Activated CD8-positive, alpha-beta memory T cell treated with anti-CD3 and anti-CD28 coated beads, Interleukin-2, amount 50 U/mL, for 1 hour (primary cell): Measurements from ENCODE around the gene KRT24.
"Not testable (repeated sequence)": the region's sequence is repeated elsewhere in the genome, so short reads cannot be mapped to it uniquely, and the experiment has no call there.

Source experiments
- DNase-seq: peaks from one replicate; pipeline ENCODE4 v3.0.0-alpha.2; 2020; ENCODE audit errors: extremely low read depth

Gene KRT24

DNA sequence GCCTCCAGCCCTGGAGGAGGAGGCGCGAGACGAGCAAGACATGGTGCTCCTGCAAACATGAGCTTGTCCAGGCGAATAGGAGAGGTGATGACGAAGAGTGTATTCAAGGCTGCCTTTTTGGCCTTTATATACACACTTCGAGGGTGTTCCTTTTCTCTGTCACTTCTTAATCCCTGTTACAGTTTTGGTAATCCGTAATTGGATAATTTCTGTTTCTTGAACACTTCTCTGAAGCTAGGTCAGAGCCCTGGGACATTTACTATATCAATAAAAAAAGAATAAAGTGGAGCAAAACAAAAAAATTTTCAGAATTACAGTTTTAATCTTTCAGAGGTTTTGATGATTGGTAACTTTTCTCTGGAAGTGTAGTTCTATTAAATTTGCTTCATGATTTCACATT lies at the start of gene KRT24:
TSS of gene KRT24 (minus strand) at position 101 of the 400 bp plus-strand sequence. CDS start at position 42, 59 bp downstream.
- no peak for DNase-seq

GRCh38 chr17:40751065-40751464 lies 47.5 kb upstream of the KRT24 start:
- DNase-seq = no peak

DNA sequence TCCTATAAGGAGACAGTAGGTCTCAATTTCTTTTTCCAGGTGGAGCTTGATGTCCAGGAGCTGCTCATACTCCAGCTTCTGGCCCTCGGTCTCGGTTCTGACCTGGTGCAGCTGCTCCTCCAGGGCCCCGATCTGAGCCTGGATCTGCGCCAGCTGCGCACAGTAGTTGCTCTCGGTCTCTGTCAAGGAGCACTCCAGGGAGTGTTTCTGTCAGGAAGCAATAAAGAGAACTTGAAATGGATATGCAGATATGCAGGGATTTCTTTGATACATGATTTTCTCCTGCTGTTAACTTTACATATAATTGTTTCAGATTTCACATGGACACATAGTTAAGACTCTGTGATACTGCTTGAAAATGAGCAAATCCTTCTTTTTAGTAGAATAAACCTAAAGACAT lies 46.8 kb upstream of the KRT24 start:
- DNase-seq = no peak

- DNase-seq = not testable (repeated sequence)
Measured at GRCh38 chr17:40748666-40749065, 45.1 kb upstream of the KRT24 start.

DNA sequence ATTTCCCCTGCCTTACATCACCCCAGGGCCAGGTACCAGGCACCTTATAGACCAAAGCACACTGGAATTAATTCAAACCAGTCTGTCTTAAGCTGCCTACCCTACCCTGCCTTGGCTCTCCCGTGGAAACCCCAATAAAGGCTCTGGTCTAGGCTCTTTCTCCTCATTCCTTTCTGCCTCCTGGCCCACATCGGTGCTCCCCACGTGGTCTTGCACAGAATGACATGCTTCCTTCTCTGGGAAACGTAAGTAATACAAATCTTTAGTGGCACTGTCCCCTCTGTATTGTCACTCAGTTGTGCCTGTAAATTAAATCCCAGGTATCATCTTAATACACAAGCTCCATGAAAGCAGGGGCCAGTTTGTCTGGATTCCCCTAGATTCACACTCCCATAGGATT lies 35.0 kb upstream of the KRT24 start:
- DNase-seq = no peak

DNA sequence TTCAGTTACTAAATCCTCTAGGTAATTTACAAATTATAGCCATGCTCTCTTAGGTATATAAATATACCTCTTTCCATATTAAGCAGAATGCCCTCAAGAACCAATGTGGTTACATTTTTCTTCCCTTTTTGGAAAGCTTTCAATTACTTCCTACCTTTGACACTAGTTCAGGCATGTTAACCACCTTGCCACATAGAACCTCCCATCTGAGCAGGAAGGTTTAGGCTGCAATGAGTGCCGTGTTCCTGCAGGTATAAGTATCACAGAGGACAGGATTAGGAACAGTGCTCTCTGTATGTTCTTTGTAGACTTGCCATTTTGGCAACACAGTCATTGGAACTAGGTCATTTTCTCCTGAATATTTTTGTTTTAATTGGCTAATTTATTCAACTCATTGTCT lies 31.5 kb upstream of the KRT24 start:
- DNase-seq = no peak

- DNase-seq = no peak
Measured at GRCh38 chr17:40734018-40734417, 30.5 kb upstream of the KRT24 start.

GRCh38 chr17:40730970-40731369 lies 27.4 kb upstream of the KRT24 start:
- DNase-seq = no peak

GRCh38 chr17:40727447-40728231 lies 24.1 kb upstream of the KRT24 start:
- DNase-seq = no peak

DNA sequence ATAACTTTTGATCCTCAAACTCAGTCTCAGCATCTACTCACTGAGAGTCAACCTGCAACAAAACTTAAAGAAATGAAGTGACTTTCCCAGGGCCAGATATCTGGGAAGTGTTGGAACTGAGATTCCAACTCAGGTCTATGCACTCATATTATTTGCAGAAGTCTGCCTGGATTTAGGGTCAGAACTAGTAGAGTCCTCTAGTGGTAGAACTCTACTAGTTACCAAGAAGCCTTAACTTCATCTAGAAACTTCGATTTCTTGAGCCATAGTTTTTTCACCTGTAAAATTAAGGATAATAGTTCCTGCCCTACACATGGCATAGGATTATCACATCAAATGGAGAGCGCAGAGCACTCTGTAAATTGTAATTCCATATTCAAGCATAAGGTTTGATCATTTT lies 23.4 kb upstream of the KRT24 start:
- no peak for DNase-seq

GRCh38 chr17:40724656-40725055 lies 21.1 kb upstream of the KRT24 start:
- DNase-seq = no peak

- no peak for DNase-seq
Measured at GRCh38 chr17:40722241-40722640, 18.7 kb upstream of the KRT24 start.

- DNase-seq = no peak
Measured at GRCh38 chr17:40720899-40721298, 17.3 kb upstream of the KRT24 start.

GRCh38 chr17:40718930-40719329 lies 15.4 kb upstream of the KRT24 start:
- DNase-seq = no peak

- no peak for DNase-seq
Measured at GRCh38 chr17:40717776-40718175, 14.2 kb upstream of the KRT24 start.

DNA sequence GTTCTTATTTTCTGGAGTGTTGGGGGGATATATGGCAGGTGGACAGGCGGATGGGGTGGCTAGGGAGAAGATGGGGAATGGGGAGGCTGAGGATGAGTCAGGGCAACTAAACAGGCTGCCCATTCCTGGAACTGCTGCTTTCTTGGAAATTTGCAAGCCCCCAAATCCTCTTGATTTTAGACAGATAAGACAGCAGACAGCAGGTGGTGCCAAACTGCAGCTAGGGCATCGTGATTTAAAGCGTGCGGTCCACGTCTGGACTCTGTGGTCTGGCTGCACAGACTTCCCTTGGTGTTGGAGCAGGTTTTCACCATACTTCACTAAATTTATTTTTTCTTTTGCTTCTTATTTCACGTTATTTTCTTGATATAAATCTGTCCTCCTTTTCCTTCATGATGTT lies 10.9 kb upstream of the KRT24 start:
- DNase-seq = no peak

GRCh38 chr17:40707745-40708144 lies 4.2 kb upstream of the KRT24 start:
- no peak for DNase-seq

DNA sequence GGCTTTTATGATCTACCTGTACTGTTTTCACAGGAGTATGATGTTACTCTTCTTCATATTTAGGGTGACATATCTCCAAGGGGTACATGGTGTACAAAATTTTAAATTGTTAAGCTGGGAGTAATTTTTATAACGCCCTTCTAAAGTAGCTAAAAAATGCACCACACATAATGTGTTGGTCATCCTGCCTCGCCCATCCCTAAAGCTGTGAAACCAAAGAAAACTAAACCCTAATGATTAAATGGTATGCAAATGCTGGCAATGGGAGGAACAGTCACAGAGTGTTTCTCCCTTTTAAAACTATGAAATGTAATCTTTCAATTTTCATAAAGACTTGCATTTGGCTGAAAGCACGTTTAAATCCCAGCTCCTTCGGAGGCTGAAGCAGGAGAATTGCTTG lies 2.0 kb upstream of the KRT24 start:
- DNase-seq = no peak

DNA sequence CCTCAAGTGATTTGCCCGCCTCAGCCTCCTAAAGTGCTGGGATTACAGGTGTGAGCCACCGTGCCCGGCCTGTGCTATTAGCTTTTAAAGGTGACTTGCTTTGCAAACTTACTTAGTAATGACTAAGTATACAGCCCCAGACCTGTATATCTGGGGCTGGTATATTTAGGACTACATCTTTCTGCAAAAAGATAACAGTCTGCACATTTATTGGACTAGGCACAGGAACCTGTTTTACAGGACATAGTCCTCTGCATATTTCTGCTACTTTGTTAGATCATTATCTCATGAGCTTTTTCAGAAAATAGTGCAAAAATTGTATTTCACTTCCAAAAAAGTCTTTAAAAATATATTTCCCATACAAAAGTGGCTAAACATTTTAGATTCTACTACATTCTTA lies 1.3 kb downstream of the KRT24 start:
- no peak for DNase-seq

- no peak for DNase-seq
Measured at GRCh38 chr17:40699853-40700252, 3.7 kb downstream of the KRT24 start.

- no peak for DNase-seq
Measured at GRCh38 chr17:40699371-40699770, 4.2 kb downstream of the KRT24 start.

DNA sequence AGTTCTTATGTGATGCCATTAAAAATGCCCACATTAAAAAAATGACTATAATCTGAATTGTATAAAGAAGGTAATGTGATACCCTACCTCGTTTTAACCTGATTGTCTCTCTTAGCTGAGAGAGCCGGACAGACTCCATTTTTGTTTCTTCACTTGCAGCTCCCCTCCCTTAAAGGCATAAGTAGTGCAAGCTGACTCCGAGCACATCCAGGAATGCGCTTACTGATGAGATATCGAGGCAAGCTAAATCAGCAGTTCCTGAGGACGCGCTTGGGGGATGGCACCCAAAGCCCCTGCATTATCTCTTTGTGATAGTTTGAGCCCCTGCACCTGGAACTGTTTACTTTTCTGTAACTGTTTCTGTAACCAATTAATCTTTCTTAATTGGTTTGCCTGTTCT lies 6.3 kb downstream of the KRT24 start:
- DNase-seq = no peak

- DNase-seq = no peak
Measured at GRCh38 chr17:40696651-40697072, 6.9 kb downstream of the KRT24 start.

DNA sequence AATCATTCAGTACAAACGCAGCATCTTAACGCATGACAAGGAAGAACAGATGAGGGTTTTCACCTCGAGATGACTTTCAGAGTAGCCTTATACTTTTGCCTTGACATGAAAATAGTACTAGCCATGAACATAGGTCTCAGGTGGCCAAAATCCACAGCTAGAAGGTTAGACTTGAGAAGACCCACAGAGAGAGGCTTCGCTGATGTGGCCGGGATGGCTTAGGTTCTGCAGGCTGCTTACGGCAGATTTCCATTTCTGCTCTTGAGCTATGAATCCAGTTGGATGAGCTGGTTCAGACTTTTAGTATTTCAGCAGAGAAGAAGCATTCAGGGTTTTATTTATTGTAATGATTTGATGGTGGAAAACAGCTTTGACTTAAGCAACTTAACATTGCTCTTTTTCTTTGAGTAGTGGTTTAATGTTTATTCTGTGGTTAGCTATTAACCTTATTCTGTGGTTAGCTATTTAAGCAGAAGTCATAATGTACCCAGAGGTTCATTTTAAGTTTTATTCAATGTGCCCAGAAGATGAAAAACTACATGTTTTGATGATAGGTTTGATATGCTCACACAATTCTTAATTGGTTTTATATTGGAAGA lies 7.6 kb downstream of the KRT24 start:
- DNase-seq = no peak
